HEK293T (cell line): ENCODE measurements around the gene KCNH6.

Experiments used
- CTCF ChIA-PET: fragments of 350-600 bp; formaldehyde crosslinking; extraction: SDS; loops from one replicate; lab custom pipeline; 2021; ENCODE audit warnings: antibody characterized with exemption, inconsistent platforms; lab: Yijun Ruan, JAX
- POLR2A ChIA-PET: fragments of 350-600 bp; formaldehyde crosslinking; extraction: SDS; loops from one replicate; lab custom pipeline; 2020; ENCODE audit warnings: antibody characterized with exemption, inconsistent platforms; lab: Yijun Ruan, JAX
- DNase-seq: peaks from one replicate; pipeline ENCODE4 v3.0.0; 2012; ENCODE audit warnings: mixed read lengths; ENCODE audit errors: extremely low spot score
- ARNT ChIP-seq: fragments of 450-650 bp; IDR thresholded peaks from 2 replicates; pipeline ENCODE4 v1.6.1; 2017; ENCODE audit warnings: mild to moderate bottlenecking
- BHLHE40 ChIP-seq: fragments of 450-650 bp; IDR thresholded peaks from 2 replicates; pipeline ENCODE4 v1.6.1; 2016; ENCODE audit warnings: mild to moderate bottlenecking, moderate library complexity, borderline replicate concordance
- CTBP1 ChIP-seq: fragments of 450-650 bp; IDR thresholded peaks from 2 replicates; pipeline ENCODE4 v1.6.1; 2016; ENCODE audit warnings: borderline replicate concordance
- ELF4 ChIP-seq: fragments of 450-650 bp; IDR thresholded peaks from 2 replicates; pipeline ENCODE4 v1.6.1; 2017; ENCODE audit warnings: antibody characterized with exemption
- FOXA1 ChIP-seq: fragments of 450-650 bp; IDR thresholded peaks from 2 replicates; pipeline ENCODE4 v1.6.1; 2016; ENCODE audit warnings: mild to moderate bottlenecking
- FOXK2 ChIP-seq: fragments of 450-650 bp; IDR thresholded peaks from 2 replicates; pipeline ENCODE4 v1.6.1; 2016; ENCODE audit warnings: mild to moderate bottlenecking
- FOXM1 ChIP-seq: fragments of 450-650 bp; IDR thresholded peaks from 2 replicates; pipeline ENCODE4 v1.6.1; 2017; ENCODE audit warnings: mild to moderate bottlenecking, borderline replicate concordance
- HDGF ChIP-seq: fragments of 450-650 bp; IDR thresholded peaks from 2 replicates; pipeline ENCODE4 v1.6.1; 2017; ENCODE audit warnings: antibody characterized with exemption, borderline replicate concordance
- L3MBTL2 ChIP-seq: fragments of 450-650 bp; conservative IDR thresholded peaks from 2 replicates; pipeline ENCODE4 v1.6.1; 2016; ENCODE audit warnings: mild to moderate bottlenecking
- LEF1 ChIP-seq: fragments of 450-650 bp; IDR thresholded peaks from 2 replicates; pipeline ENCODE4 v1.6.1; 2017; ENCODE audit warnings: mild to moderate bottlenecking, borderline replicate concordance
- NFRKB ChIP-seq: fragments of 450-650 bp; IDR thresholded peaks from 2 replicates; pipeline ENCODE4 v1.6.1; 2016; ENCODE audit warnings: mild to moderate bottlenecking, moderate library complexity
- SP1 ChIP-seq: fragments of 450-650 bp; IDR thresholded peaks from 2 replicates; pipeline ENCODE4 v1.6.1; 2017
- SUZ12 ChIP-seq: fragments of 450-650 bp; IDR thresholded peaks from 2 replicates; pipeline ENCODE4 v1.6.1; 2016; ENCODE audit warnings: mild to moderate bottlenecking
- TARDBP ChIP-seq: fragments of 450-650 bp; IDR thresholded peaks from 2 replicates; pipeline ENCODE4 v1.6.1; 2016
- ZNF384 ChIP-seq: fragments of 450-650 bp; IDR thresholded peaks from 2 replicates; pipeline ENCODE4 v1.6.1; 2016
- TF ChIP-seq, protein P1 (sequence below): fragments of 450-650 bp; IDR thresholded peaks from 2 replicates; pipeline ENCODE4 v1.6.1; 2016

Gene KCNH6

DNA sequence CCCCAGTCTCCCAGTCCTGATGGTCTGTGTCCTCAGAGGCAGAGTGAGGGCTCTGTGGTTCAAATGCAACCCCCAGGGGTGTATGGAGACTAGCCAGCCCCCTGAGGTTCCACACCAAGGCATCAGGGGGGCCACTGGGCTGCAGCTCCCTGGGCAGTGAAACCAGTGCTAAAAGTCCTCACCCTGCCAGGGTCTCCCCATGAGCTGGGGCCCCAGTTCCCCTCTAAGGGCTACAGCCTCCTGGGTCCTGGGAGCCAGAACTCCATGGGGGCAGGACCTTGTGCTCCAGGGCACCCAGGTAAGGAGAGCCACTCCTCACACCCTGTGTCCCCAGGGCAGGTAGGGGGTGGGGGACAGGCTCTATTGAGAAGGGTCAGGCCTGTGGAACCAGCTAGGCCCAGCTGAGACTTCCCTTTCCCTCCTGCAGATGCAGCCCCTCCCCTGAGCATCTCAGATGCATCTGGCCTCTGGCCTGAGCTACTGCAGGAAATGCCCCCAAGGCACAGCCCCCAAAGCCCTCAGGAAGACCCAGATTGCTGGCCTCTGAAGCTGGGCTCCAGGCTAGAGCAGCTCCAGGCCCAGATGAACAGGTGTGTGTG is 20.8 kb downstream of the KCNH6 start:
- TF ChIP-seq SP1 (no peak), NFRKB (no peak), FOXM1 (no peak), BHLHE40 (no peak), L3MBTL2 (no peak), HDGF (no peak), ARNT (no peak), SUZ12 (no peak), LEF1 (no peak), CTBP1 (no peak), ZNF384 (no peak), FOXK2 (no peak)
- TF ChIP-seq, protein P1, sequence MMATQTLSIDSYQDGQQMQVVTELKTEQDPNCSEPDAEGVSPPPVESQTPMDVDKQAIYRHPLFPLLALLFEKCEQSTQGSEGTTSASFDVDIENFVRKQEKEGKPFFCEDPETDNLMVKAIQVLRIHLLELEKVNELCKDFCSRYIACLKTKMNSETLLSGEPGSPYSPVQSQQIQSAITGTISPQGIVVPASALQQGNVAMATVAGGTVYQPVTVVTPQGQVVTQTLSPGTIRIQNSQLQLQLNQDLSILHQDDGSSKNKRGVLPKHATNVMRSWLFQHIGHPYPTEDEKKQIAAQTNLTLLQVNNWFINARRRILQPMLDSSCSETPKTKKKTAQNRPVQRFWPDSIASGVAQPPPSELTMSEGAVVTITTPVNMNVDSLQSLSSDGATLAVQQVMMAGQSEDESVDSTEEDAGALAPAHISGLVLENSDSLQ, result no peak
- POLR2A ChIA-PET, result interaction anchor here (1.0 to 1.8 kb wide), 3 partner anchors 11 to 66 kb away, joined by 3 to 4 read pairs (median 4); no protein-coding TSS in a partner anchor
- CTCF ChIA-PET, result interaction anchor here (1.5 kb wide), 1 partner anchor 118 kb away, joined by 6 read pairs; no protein-coding TSS in a partner anchor

GRCh38 chr17:63544467-63545301 is 21.5 kb downstream of the KCNH6 start:
- ChIA-PET CTCF (interaction anchor here (1.5 kb wide), 1 partner anchor 119 kb away, joined by 6 read pairs; no protein-coding TSS in a partner anchor), POLR2A (interaction anchor here (1.0 to 1.8 kb wide), 4 partner anchors 11 to 77 kb away, joined by 3 to 4 read pairs (median 4); partner anchors contain the start of gene MAP3K3)
- no peak for DNase-seq
- TF ChIP-seq NFRKB (no peak), FOXK2 (no peak), LEF1 (no peak), SP1 (no peak), HDGF (no peak), ZNF384 (no peak), FOXA1 (no peak), ELF4 (no peak), ARNT (no peak), BHLHE40 (no peak), FOXM1 (no peak), TARDBP (no peak), CTBP1 (no peak), L3MBTL2 (no peak), SUZ12 (no peak)
- TF ChIP-seq, protein P1, result no peak

More for the DNA sequence above, 20.8 kb downstream of the KCNH6 start:
- no peak for DNase-seq

GRCh38 chr17:63546308-63547082 is 23.3 kb downstream of the KCNH6 start:
- TF ChIP-seq SUZ12, result no peak
- TF ChIP-seq ZNF384, result no peak
- TF ChIP-seq, protein P1, result no peak
- no peak for TF ChIP-seq NFRKB
- TF ChIP-seq FOXK2, result no peak
- TF ChIP-seq HDGF, result no peak
- no peak for TF ChIP-seq FOXA1
- TF ChIP-seq SP1, result no peak
- POLR2A ChIA-PET, result no interaction called here
- CTCF ChIA-PET, result no interaction called here
- DNase-seq, result peak; percentile 3

DNA sequence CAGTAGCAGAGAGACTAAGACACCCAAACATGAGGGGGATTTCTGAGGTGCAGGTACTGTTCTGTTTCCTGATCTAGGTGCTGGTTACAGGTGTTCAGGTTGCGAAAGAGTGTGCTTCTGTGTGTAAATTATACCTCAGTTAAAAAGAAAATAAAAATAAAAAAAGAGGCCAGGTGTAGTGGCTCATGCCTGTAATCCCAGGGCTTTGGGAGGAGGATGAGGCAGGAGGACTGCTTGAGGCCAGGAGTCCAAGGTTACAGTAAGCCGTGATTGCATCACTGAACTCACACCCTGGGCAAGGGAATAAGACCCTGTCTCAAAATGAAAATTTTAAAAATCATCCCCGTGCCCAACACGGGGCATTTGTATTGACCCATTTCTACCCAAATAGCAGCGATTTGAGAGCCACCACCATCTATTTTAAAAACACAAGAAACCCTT is 23.9 kb downstream of the KCNH6 start:
- ChIA-PET POLR2A (no interaction called here), CTCF (no interaction called here)
- TF ChIP-seq ZNF384 (no peak), BHLHE40 (no peak), SP1 (no peak), L3MBTL2 (no peak), SUZ12 (no peak), FOXK2 (no peak), FOXM1 (no peak), LEF1 (no peak), HDGF (no peak), NFRKB (no peak), ELF4 (no peak), ARNT (no peak), FOXA1 (no peak), TARDBP (no peak), CTBP1 (no peak)
- TF ChIP-seq, protein P1, result no peak
- DNase-seq, result no peak
